ENCODE measurements around the gene MRPL53. TPM values are rescaled to one million over a fixed set of nuclear protein-coding genes. Genes with fewer than 3 reads are reported as not detected.

MRPL53 gene
- total RNA-seq, 1 experiment from 2014 or later, result 52.1 TPM

DNA sequence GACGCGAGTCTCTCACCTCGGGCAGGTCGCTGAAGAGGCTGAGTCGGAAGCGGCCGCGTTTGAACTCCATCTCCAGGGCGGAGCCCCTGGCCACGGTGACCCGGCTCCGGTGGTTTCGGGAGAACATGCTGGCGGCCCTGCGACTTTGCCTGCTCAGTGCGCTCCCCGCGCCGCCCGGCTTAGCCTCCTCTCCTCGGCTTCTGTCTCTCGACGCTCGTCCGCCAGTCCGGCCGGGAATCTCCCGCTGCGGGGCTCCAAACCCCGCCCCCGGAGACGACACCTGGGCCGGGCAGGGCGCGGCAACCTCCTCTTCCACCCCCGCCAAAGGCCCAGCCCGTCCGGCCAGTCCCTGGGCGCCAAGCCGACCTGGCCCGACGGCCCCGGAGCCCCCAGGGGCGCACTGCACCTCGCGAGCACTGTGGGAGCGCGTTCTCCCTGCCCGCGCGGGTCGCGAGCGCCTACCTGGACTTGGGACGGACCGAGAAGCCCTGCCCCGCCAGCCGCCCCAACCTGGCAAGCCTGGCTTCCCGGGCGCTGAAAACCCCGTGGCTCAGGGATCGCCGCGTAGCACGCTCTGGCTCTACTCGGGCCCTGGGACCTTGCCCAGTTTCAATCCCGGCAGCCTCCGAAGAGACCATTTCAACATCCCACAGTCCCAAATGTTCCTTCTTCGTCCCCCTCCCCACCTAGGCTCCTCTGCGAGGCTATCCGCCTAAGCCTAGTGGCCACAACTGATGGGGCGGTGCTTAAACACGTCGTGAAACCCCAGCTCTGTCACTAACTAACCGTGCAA is 30.6 kb downstream of the MRPL53 start, which contains the start of gene RTKN (continued):
- TF ChIP-seq ZNF121 (CRISPR knock-in tag; IDR thresholded peaks at IDR 0.05), result peak; percentile 93
- no peak for TF ChIP-seq ZNF532 (CRISPR knock-in tag; IDR thresholded peaks at IDR 0.05; ENCODE audit: borderline replicate concordance)

DNA sequence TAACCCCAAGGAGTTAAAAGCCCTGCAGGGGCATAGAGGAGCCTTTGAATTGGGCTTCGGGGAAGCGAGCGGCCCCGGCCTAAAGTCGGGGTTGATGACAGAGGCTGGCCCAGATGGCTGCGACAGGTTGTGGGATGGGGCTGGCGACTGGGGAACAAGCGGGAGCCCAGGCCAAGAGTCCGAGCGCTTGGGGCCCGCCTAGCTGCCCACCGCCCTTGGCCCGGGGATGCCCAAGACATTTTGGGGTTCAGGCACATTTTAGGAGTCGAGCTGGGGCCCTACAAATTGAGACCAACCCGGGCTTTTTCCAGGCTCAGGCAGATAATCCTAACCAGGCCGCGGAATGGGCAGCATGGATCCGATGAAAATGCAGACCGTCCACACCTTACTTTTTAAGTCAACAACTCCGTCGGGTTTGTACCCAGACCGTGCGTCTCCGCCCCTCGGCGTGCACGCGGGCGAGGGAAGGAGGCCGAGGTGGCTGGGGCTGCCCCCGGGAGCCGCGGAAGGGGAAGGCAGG is 31.2 kb downstream of the MRPL53 start:
- H3K27ac Mint-ChIP-seq, result peak overlapping the region; percentile 100
- H3K4me1 Mint-ChIP-seq, result peaks cover 41% of the 10 kb centered on the region
- TF ChIP-seq ETV6 (CRISPR knock-in tag; IDR thresholded peaks at IDR 0.05) (0 out of 2 replicates have a peak, but pooled peaks have one; percentile 7), ZNF671 (CRISPR knock-in tag; IDR thresholded peaks at IDR 0.05) (no peak), TEAD4 (CRISPR knock-in tag; IDR thresholded peaks at IDR 0.05) (0 out of 2 replicates have a peak, but pooled peaks have one; percentile 11)
- TF ChIP-seq, protein P1, sequence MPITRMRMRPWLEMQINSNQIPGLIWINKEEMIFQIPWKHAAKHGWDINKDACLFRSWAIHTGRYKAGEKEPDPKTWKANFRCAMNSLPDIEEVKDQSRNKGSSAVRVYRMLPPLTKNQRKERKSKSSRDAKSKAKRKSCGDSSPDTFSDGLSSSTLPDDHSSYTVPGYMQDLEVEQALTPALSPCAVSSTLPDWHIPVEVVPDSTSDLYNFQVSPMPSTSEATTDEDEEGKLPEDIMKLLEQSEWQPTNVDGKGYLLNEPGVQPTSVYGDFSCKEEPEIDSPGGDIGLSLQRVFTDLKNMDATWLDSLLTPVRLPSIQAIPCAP (CRISPR knock-in tag; IDR thresholded peaks at IDR 0.05), result peak; percentile 2; the same call in 1 of the 2 replicates
- no peaks in the 10 kb centered on the region for H3K36me3 Mint-ChIP-seq
- H3K4me3 Mint-ChIP-seq, result peak overlapping the region; percentile 99
- ChIA-PET CTCF (interaction anchor here (1.1 to 1.8 kb wide), 4 partner anchors 13 to 191 kb away, joined by 3 to 7 read pairs (median 5); no protein-coding TSS in a partner anchor), POLR2A (interaction anchor here (1.3 to 2.5 kb wide), 5 partner anchors 15 to 146 kb away, joined by 3 to 29 read pairs (median 7); partner anchors contain the start of genes C2orf81, WBP1 and WDR54)
- H3K27me3 Mint-ChIP-seq (ENCODE audit: low read depth), result peaks cover 12% of the 10 kb centered on the region
- peak; percentile 2 for ATAC-seq
- DNase-seq (ENCODE audit: low spot score), result peak; percentile 42
- H3K9me3 Mint-ChIP-seq, result no peaks in the 10 kb centered on the region

GRCh38 chr2:74440378-74441169 is 31.9 kb downstream of the MRPL53 start:
- POLR2A ChIA-PET, result interaction anchor here (0.5 to 2.5 kb wide), 13 partner anchors 8 to 1124 kb away, joined by 3 to 29 read pairs (median 3); partner anchors contain the start of genes C2orf81, INO80B, WBP1 and WDR54
- TF ChIP-seq RORB (CRISPR knock-in tag; IDR thresholded peaks at IDR 0.05) (no peak), ZNF396 (CRISPR knock-in tag; IDR thresholded peaks at IDR 0.05; ENCODE audit: borderline replicate concordance) (no peak), CREB1 (CRISPR knock-in tag; IDR thresholded peaks at IDR 0.05) (0 out of 2 replicates have a peak, but pooled peaks have one; percentile 33), SP1 (CRISPR knock-in tag; conservative IDR thresholded peaks at IDR 0.05) (peak; percentile 73), ESRRA (CRISPR knock-in tag; IDR thresholded peaks at IDR 0.05; ENCODE audit: borderline replicate concordance) (peak; percentile 96; the same call in 1 of the 2 replicates), FOXK1 (CRISPR knock-in tag; IDR thresholded peaks at IDR 0.05) (peak; percentile 7; the same call in 1 of the 2 replicates), ZNF512 (CRISPR knock-in tag; IDR thresholded peaks at IDR 0.05; ENCODE audit: borderline replicate concordance) (no peak), CREM (CRISPR knock-in tag; IDR thresholded peaks at IDR 0.05) (no peak), KAT7 (CRISPR knock-in tag; IDR thresholded peaks at IDR 0.05; ENCODE audit: borderline replicate concordance) (0 out of 2 replicates have a peak, but pooled peaks have one; percentile 35), ETV6 (CRISPR knock-in tag; IDR thresholded peaks at IDR 0.05) (peak; percentile 57; the same call in 1 of the 2 replicates), ELF4 (CRISPR knock-in tag; IDR thresholded peaks at IDR 0.05; ENCODE audit: low read depth) (0 out of 2 replicates have a peak, but pooled peaks have one; percentile 70)
- TF ChIP-seq, protein P2, sequence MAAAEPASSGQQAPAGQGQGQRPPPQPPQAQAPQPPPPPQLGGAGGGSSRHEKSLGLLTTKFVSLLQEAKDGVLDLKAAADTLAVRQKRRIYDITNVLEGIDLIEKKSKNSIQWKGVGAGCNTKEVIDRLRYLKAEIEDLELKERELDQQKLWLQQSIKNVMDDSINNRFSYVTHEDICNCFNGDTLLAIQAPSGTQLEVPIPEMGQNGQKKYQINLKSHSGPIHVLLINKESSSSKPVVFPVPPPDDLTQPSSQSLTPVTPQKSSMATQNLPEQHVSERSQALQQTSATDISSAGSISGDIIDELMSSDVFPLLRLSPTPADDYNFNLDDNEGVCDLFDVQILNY (CRISPR knock-in tag; IDR thresholded peaks at IDR 0.05), result peak; percentile 77; the same call in 1 of the 2 replicates
- TF ChIP-seq, protein P3, sequence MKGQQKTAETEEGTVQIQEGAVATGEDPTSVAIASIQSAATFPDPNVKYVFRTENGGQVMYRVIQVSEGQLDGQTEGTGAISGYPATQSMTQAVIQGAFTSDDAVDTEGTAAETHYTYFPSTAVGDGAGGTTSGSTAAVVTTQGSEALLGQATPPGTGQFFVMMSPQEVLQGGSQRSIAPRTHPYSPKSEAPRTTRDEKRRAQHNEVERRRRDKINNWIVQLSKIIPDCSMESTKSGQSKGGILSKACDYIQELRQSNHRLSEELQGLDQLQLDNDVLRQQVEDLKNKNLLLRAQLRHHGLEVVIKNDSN (CRISPR knock-in tag; IDR thresholded peaks at IDR 0.05), result no peak

More at GRCh38 chr2:74440378-74441169, 31.9 kb downstream of the MRPL53 start:
- Mint-ChIP-seq H3K9me3 (no peaks in the 10 kb centered on the region), H3K36me3 (peaks cover 4% of the 10 kb centered on the region; the same call in 1 of the 2 replicates), H3K27ac (peak overlapping the region; percentile 100), H3K4me1 (peaks cover 41% of the 10 kb centered on the region), H3K27me3 (ENCODE audit: low read depth) (peaks cover 12% of the 10 kb centered on the region), H3K4me3 (peak overlapping the region; percentile 99)
- CTCF ChIA-PET, result interaction anchor here (0.6 to 2.3 kb wide), 14 partner anchors 9 to 191 kb away, joined by 3 to 19 read pairs (median 6); partner anchors contain the start of genes C2orf81, MOGS, WBP1 and WDR54
- DNase-seq (ENCODE audit: low spot score), result peak; percentile 83
- ATAC-seq, result peak; percentile 76

All from WTC11 (cell line).